Gastrocnemius medialis (tissue), 4 donors: Measurements from ENCODE around the gene ATG9A.

Source experiments
- POLR2A ChIP-seq, 2 donors: fragments of 450-650 bp; IDR thresholded peaks; one replicate each; pipeline ENCODE4 v1.6.1; 2017; ENCODE audit warnings: antibody characterized with exemption in 2 of 2, mild to moderate bottlenecking in 2 of 2, moderate library complexity in 2 of 2
- TF ChIP-seq, protein P1 (sequence below), 5 experiments: fragments of 450-650 bp in 3 of 5; fragments of 200-600 bp in 2 of 5; sonication (generic) in 2 of 5; IDR thresholded peaks in 4 of 5; conservative IDR thresholded peaks in 1 of 5; 1 replicate in 4 of 5; 2 replicates in 1 of 5; pipeline ENCODE4 v1.5.1; 2016 to 2019; ENCODE audit warnings: antibody characterized with exemption in 5 of 5, mild to moderate bottlenecking in 3 of 5, moderate library complexity in 3 of 5

DNA sequence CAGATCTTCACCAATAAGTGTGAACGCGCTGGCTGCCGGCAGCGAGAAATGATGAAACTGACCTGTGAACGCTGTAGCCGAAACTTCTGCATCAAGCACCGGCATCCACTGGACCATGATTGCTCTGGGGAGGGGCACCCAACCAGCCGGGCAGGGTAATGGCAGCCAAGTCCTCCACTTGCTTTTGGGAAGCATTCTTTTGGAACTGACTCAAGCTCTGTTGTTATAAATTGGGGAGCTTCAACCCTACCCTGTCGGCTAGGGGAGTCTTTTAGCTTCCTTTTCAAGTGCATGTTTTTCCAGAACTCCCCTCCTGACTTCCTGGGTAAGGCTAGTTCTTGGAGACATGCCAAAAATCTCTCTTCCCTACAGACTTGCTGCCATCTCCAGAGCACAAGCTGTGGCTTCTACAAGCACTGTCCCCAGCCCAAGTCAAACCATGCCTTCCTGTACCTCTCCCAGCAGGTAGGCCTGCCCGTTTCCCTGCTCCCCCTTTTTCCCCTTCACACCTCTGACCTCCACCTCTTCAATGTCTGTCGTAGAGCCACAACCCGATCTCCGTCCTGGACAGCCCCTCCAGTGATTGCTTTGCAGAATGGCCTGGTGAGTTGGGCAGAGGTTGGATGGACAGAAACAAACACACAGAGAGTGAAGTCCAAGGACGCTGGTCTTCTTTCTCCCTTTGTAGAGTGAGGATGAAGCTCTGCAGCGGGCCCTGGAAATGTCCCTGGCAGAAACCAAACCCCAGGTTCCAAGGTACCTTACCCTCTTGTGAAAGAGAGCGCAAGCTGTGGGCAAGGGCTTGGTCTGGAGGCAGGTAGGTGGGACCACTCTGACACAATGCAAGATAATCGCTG is 21.3 kb downstream of the ATG9A start:
- TF ChIP-seq, protein P1, sequence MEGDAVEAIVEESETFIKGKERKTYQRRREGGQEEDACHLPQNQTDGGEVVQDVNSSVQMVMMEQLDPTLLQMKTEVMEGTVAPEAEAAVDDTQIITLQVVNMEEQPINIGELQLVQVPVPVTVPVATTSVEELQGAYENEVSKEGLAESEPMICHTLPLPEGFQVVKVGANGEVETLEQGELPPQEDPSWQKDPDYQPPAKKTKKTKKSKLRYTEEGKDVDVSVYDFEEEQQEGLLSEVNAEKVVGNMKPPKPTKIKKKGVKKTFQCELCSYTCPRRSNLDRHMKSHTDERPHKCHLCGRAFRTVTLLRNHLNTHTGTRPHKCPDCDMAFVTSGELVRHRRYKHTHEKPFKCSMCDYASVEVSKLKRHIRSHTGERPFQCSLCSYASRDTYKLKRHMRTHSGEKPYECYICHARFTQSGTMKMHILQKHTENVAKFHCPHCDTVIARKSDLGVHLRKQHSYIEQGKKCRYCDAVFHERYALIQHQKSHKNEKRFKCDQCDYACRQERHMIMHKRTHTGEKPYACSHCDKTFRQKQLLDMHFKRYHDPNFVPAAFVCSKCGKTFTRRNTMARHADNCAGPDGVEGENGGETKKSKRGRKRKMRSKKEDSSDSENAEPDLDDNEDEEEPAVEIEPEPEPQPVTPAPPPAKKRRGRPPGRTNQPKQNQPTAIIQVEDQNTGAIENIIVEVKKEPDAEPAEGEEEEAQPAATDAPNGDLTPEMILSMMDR (IDR thresholded peaks at IDR 0.05 in 4 of 5, conservative IDR thresholded peaks at IDR 0.05 in 1 of 5): no peak
- TF ChIP-seq POLR2A (IDR thresholded peaks at IDR 0.05): no peak
